ENCODE measurements around the gene INMT.

The INMT gene

DNA sequence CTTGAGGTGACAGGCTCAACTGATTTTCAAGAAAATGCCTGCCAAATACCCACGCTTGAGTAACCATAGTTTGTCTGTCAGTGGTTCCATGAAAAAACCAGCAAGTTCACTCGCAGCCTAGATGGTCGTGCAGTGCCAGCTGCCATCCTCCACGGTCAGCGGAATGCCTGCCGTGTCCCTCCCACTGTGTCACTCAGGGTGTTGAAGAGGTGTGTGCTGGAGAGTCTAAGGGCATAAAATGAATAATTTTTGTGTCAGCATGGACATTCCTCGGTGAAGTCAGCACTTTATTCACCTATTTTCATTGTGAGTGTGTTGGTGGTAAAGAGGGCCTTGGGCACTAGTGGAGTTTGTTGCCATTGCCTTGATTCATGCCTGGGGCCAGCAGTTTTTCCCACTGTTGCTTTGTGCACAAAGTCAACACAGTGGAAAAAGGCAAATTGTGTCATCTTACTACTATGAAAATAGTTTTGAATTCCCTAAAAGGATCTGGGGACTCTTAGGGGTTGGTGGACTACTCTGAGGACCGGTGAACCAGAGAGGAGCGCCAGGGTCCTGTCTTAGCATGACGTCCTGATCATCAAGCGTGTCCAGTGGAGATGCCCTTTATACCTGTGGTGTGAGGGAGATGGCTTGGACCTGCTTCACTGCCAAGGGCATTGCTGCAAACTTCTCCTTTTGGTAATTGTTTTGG is 36.9 kb downstream of the INMT start:
- no peak for DNase-seq

DNA sequence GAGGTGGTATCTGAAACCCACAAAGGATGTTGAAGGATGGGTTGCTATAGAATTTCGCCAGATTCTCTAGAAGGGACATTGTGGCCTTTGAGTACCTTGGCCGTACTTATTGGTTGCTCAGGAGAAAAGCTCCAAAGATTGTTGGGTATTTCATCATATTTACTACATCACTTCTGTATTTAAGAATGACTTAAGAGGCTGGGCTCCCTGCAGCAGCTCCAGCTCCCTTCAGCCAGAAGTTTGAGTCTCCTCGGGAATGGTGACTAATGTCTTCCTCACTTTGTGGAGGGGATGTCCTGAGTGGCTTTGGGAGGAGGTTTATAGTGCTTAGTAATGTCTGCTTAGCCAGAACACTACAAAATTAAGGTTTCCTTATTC is 37.4 kb downstream of the INMT start:
- DNase-seq, result no peak

DNA sequence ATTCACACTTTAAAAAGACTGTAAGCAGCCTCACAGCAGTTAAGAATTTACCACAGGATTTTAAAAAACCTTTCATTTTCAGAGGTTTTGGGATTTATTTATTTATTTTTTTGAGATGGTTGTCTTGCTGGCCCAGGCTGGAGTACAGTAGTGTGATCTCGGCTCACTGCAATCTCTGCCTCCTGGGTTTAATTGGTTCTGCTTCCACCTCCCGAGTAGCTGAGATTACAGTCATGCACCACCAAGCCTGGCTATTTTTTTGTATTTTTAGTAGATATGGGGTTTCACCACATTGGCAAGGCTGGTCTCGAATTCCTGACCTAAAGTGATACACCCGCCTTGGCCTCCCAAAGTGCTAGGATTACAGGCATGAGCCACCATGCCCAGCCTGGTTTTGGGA is 38.4 kb downstream of the INMT start:
- no peak for DNase-seq

DNA sequence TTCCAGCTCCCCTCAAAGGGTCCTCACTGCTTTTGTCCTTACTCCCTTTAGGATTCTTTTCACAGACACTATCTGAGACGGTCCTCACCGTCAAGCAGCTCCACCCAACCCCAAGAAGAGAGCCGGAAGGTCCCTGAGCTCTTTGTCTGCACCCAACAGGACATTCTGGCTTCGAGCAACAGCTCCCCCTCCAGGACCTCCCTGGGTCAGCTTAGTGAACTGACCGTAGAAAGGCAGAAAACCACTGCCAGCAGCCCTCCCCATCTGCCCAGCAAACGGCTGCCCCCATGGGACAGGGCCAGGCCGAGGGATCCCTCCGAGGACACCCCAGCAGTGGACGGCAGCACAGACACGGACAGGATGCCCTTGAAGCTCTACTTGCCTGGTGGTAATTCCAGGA is 39.2 kb downstream of the INMT start:
- no peak for DNase-seq

DNA sequence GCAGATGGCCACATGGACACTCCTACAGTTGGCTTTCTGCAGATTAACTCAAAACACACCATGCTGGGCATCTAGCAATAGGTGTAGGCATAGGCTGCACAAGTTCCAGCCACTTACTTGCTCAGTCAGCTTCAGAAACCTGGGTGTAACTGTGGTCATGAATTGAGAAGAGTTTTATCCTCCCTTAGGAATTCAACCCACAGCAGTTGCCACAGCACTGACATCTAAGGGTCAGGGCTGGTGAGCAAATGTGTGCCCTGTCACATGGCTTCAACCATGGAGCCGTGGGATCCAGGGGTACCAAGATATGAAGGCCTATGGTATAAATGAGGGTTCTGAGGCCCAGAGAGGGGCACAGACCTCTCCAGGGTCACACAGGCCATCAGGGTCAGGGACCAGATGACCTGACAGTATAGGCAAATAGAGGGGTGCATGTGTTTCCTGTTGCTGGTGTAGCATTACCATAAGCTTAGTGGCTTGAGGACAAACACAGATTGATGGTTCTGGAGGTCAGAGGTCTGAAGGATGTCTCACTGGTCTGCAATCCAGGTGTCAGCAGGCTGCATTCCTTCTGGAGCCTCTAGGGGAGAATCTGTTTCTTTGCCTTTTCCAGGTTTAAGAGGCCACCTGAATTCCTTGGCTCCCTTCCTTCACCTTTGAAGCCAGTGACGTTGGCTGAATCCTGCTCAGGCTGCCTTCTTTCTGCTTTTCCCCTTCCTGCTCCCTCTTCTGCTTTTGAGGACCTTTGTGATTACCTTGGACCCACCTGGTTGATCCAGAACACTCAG is 43.4 kb downstream of the INMT start:
- no peak for DNase-seq

DNA sequence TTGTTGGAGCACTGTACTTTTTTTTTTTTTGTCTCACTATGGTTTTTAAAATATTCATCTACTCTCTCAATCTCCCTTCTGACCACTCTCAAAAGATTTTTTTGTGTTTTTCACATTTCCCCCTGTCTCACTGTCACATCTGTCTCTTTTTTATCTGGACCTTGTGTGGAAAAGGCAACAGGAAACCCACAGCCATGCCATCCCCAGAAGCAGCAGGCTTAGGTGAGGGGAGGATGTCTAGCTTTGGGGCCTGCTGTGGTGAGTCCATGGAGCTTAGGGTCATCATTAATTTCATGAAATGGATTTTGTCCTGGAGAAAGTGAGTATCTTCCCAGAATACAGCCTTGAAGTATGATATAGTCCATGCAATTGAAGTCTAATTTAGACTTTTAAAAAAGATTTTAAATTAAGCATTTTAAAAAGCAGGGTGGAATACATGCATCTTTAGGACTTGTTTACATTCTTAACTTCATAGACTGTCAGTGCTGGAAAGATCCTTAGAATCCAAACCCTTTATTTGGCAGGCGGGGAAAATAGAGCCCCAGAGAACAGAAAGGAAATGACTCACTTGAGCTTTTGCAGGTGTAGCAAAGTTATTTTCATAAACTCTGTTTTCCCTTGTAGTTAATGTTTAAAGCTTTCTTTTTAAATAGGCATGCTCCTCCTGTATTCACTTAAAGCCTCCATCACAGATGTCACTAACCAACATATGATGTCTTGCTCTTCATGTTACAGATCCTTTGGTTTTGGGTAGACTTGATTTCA is 44.4 kb downstream of the INMT start:
- DNase-seq, result no peak

DNA sequence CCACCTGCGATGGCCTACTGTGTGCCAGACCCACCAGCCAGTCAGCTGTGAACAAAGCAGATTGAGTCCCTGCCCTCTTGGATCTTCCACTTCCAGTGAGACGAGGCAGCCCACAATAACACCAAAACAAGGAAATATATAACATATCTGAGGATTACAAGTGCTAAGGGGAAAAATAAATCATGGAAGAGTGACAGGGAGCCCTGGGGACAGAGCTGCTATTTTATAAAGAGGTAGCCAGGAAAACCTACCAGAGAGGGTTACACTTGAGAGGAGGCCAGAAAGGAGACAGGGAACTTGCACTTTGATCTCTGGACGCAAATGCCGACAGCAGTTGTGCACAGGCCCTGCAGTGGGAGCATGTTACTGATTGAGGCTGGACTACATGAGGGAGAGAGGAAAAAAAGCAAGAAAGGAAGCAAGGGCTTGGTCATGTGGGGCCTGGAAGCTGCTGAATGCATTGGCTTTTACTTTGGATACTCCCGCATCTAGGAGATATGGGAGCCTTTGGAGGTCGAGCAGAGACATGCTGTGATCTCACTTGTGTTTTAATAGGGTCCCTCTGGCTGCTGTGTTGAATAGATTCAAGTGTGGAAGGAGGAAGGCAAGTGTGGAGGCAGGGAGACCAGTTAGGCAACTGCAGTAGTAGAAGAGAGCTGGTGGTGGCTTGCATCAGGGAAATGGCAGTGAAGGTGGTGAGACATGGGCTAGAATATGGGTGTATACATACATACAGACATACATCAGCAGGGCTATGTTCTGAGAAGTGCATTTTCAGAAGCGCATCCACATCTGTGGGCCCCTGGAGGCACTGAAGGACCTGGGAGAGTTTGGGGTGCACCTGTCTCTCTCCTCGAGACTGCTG is 45.5 kb downstream of the INMT start:
- no peak for DNase-seq

DNA sequence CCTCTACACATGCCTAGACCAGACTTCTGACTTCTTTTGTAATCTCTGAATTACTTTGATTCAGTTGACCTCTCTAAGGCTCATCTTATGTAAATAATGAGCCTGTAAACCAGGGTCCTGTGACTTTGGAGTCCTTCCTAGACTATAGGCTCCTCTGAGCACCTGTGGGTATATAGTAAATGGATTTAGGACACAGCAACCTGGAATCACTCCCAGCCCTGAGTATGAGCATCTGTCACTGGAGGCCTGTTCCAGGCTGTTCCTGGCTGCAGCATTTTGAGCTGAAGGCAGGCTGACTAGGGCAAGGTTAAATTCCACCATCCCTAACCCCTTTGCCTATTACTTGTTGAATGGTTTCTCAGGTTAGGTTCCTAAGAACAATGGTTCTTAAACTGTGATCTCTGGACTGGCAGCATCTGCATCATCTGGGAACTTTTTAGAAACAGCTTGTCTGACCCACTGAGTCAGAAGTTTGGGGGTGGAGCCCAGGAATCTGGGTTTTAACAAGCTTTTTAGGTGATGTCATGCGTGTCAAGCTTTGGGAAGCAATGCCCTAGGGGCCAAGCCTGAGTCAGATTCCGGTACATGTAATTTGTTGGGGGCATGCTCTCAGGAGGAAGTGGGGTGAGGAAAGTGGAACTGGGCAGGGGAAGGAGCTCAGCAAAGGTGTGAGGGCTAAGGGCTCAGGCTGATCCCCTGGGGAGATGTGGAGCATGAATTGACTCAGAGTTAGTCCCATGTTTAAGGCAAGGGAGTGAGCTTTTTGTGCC is 47.5 kb downstream of the INMT start:
- no peak for DNase-seq

DNA sequence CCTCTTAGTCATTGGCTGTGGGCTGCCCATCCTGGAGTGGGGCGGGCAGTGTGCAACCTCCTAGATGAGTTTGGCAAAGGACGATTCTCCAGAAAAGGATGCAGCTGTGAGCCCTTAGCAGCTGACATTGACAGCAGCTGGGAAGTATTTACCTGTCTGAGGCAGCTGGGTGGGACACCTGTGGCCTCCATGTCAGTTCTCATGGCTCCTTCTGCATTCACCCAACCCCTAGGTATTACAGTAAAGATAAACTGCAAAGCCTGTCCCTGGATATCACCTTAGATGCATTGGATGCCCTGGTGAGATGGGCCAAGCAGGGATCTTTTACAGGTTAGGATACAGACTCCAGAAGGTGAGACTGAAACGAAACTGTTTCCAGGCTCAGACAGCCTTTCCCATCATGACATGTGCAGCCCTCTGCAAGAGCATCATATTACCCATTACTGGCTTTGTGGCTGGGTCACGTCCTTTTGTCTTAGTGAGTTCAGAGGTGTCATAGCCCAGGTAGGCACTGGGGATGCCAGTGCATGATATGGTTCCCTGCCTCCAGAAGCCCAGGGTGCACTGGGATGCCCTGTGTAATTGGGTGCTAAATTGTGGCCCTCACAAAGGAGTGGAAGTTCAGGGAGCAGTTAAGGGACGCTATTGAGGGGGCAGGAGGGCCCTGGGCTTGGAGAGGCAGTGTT is 48.2 kb downstream of the INMT start:
- no peak for DNase-seq

DNA sequence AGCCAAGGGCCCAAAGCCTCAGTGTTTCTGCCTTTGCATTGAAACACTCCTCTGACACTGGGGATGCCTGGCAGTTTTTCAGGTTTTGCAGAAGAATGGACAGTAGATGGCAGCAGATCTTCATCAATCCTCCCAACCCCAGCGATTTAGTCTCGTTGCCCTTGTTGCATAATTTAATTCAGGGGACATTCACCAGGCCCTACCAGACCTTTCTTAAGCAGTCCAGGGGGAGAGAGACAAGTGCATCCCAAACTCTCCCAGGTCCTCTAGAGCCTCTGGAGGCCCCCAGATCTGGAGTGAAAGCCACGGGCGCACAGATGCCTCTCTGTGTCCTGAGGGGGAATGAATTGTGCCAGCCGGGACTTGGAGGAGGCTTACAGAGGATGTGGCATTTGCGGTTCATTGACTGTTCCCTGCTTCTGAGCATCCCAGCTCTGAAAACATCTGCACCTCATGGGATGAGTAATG is 48.9 kb downstream of the INMT start:
- DNase-seq, result no peak

DNA sequence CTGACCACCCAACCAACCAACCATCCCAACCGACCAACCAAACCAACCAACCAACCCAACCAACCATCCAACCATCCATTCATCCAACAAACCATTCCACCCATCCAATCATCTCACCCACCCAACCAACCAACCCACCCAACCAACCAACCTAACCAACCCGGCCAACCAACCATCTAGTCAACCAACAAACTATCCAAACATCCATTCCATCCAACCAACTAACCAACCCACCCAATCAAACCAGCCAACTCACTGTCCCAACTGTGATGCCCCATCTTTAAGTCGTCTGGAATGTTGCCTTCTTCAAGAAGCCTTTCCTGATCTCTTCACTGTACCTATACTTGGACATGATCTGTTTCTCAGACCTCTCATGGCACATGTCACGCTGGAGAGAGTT is 50.9 kb downstream of the INMT start:
- no peak for DNase-seq

DNA sequence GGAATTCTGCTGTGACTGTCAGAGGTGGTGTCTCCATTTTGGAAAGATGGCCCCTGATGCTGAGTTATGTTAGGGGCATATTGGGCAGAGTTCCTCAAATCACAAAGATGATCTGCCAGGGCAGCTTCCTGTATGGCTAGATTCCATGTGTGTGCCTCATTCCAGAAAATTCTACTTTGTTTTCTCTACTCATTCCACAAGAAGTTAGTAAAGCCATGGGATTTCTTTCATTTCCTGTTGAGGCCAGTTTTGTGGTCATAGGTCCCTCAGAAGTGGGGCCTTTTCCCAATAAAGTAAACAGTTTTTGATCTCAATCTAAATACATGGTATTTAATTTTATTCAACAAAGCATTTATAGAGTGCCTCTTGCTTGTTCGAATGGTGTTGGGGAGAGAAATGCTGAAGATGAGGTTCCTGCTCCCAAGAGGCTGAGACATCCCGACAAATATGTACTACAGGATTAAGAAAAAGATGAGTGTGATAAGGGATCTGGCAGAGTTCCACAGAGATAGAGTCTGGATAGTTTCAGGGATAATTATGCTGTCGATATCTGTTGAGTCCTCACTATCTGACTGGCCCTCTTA is 52.2 kb downstream of the INMT start:
- DNase-seq, result no peak

DNA sequence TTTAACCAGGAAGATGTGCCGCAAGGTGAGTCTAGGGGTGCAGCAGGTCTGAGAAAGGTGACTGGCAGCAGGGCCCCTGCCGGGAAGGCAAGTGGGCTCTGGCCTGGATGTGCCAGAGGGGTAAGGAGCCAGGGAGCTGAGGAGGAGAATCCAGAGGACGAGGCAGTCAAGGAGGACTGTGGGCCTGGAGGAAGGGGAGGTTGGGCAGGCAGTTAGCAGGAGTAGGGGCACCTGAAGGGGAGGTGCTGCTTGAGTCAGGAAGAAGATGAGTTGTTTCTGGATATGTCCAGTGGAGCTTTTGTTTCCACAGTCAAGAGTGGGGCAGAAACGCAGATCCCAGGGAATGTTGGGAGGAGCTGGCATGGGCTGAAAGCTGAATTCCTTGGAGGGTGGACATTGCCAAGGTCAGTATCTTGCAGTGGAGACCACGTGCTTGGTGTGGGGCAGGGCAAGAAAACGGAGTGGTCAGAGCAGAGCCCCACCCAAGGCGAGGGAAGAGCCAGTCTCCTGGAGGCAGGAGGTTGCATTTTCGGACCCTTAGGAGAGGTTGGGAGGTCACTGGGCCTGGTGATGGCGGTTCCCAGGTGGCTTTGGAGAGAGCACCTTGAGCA is 53.3 kb downstream of the INMT start:
- no peak for DNase-seq

DNA sequence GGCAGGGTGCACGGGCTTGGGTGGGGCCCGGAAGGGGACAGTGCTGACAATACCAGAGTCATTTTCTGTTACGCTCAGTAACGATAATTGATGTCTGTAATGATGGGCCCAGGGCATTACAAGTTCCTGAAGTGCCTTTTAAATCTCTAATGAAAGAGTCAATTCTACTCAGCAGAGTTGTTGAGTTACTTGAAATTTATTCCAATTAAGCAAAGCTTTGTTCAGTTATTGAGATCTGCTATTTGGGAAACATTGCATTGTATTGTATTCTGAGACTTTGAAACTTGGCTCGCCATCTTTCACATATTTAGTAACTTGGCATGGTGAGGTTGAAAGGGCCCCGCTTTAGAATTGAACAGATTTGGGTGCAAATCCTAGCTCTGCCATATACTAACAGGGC is 54.0 kb downstream of the INMT start:
- no peak for DNase-seq
